Type B pancreatic cell (in vitro differentiated cells): ENCODE measurements around the gene ZBTB20. TPM values are rescaled to one million over a fixed set of nuclear protein-coding genes. Genes with fewer than 3 reads are reported as not detected.

ENCODE experiments used
- DNase-seq: peaks from one replicate; pipeline ENCODE4 v3.0.0; 2021; ENCODE audit warnings: mixed read lengths; ENCODE audit not compliant: unreplicated experiment; ENCODE audit errors: extremely low spot score
- H3K27ac Mint-ChIP-seq: 2 replicates; pipeline ENCODE4 v1.8.0; 2021; ENCODE audit warnings: mild to moderate bottlenecking, mixed read lengths
- H3K27me3 Mint-ChIP-seq: 2 replicates; pipeline ENCODE4 v1.8.0; 2021; ENCODE audit warnings: mixed read lengths
- H3K36me3 Mint-ChIP-seq: 2 replicates; pipeline ENCODE4 v1.8.0; 2021; ENCODE audit warnings: mixed read lengths
- H3K4me1 Mint-ChIP-seq: one replicate; pipeline ENCODE4 v1.8.0; 2021; ENCODE audit warnings: mixed read lengths; ENCODE audit not compliant: unreplicated experiment
- H3K4me3 Mint-ChIP-seq: 2 replicates; pipeline ENCODE4 v1.8.0; 2021; ENCODE audit warnings: mild to moderate bottlenecking, mixed read lengths
- H3K9me3 Mint-ChIP-seq: 2 replicates; pipeline ENCODE4 v1.8.0; 2021; ENCODE audit warnings: mixed read lengths
- total RNA-seq: library from RNA; stranded (reverse); gene quantifications from 2 replicates; pipeline ENCODE4 v1.2.1, GENCODE V29; 2021; ENCODE audit warnings: low replicate concordance
- TF ChIP-seq, protein P1 (sequence below): fragments of 200-600 bp; sonication (generic); conservative IDR thresholded peaks from 2 replicates; pipeline ENCODE4 v1.5.0; 2021; ENCODE audit warnings: antibody characterized with exemption, mild to moderate bottlenecking

Gene ZBTB20
- total RNA-seq, 1 donor from 2014 or later = 14.4 TPM

DNA sequence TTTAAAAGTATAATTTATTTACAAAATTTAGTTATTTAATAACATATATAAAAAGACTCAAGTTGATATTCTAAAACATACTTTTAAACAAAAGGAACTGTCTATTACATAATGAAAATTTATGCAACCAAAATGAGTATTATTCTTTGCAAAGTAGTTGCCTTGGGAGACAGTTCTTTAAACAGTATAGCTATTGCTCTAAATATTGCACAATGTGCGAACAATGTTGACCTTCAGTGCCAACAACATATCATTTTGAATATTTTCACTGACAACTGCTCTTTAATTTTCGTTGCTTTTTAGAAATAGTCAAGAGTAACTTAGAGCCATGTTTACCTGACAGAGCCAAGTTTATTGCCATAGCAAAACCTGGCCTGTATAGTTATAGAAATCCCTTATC, 124.9 kb downstream of the ZBTB20 start:
- Mint-ChIP-seq H3K27ac (no peak overlapping the region), H3K27me3 (no peaks in the 10 kb centered on the region), H3K36me3 (no peaks in the 10 kb centered on the region), H3K9me3 (no peaks in the 10 kb centered on the region), H3K4me1 (peaks cover 5% of the 10 kb centered on the region), H3K4me3 (no peak overlapping the region)
- TF ChIP-seq, protein P1, sequence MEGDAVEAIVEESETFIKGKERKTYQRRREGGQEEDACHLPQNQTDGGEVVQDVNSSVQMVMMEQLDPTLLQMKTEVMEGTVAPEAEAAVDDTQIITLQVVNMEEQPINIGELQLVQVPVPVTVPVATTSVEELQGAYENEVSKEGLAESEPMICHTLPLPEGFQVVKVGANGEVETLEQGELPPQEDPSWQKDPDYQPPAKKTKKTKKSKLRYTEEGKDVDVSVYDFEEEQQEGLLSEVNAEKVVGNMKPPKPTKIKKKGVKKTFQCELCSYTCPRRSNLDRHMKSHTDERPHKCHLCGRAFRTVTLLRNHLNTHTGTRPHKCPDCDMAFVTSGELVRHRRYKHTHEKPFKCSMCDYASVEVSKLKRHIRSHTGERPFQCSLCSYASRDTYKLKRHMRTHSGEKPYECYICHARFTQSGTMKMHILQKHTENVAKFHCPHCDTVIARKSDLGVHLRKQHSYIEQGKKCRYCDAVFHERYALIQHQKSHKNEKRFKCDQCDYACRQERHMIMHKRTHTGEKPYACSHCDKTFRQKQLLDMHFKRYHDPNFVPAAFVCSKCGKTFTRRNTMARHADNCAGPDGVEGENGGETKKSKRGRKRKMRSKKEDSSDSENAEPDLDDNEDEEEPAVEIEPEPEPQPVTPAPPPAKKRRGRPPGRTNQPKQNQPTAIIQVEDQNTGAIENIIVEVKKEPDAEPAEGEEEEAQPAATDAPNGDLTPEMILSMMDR = no peak
- DNase-seq = no peak

DNA sequence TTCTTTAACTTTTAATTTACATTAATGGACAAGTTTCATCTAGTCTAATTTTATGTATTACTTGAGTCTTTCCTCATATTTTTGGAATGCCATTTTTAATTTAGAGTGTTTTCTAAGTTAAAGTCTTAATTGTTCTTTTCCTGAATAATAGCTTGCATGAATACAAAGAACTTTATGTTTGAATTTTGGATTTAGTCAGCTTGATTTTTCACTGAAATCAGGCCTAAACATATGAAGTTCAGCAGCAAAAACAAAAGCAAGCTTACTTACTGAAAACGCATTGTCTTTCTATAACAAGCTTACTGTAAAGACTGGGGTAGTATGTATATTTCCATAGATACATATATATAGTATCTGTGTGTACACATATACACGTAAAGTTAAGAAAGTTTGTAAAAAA, 126.0 kb downstream of the ZBTB20 start:
- DNase-seq = no peak
- Mint-ChIP-seq H3K36me3 (peaks cover 3% of the 10 kb centered on the region), H3K27me3 (no peaks in the 10 kb centered on the region), H3K9me3 (no peaks in the 10 kb centered on the region), H3K4me1 (peaks cover 5% of the 10 kb centered on the region), H3K4me3 (no peak overlapping the region), H3K27ac (no peak overlapping the region)
- TF ChIP-seq, protein P1 = no peak

DNA sequence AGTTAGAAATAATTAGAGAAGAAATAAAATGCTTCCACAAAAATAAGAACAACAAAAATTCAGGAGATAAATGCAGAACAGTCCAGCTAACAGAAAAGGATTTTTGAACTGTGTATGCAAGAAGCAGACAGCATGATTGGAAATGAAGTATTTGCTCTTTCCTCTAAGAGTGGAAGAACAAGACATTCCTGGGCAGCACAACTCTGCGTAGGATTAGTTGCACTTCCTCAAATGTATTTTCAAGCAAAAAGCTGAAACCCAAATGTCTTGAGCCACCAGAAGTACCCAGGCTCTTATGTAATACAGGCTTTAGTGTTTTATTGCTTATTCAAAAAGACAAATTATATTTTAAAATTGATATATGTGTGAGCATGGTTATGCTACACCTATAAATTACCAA, 127.2 kb downstream of the ZBTB20 start:
- DNase-seq = no peak
- Mint-ChIP-seq H3K27me3 (no peaks in the 10 kb centered on the region), H3K27ac (no peak overlapping the region), H3K36me3 (peaks cover 3% of the 10 kb centered on the region), H3K4me1 (peaks cover 5% of the 10 kb centered on the region), H3K9me3 (peaks cover 4% of the 10 kb centered on the region), H3K4me3 (no peak overlapping the region)
- TF ChIP-seq, protein P1 = no peak

GRCh38 chr3:115018694-115019093, 128.4 kb downstream of the ZBTB20 start:
- DNase-seq = no peak
- TF ChIP-seq, protein P1 = no peak
- Mint-ChIP-seq H3K36me3 (peaks cover 3% of the 10 kb centered on the region), H3K27ac (no peak overlapping the region), H3K4me1 (peaks cover 5% of the 10 kb centered on the region), H3K27me3 (no peaks in the 10 kb centered on the region), H3K9me3 (peaks cover 4% of the 10 kb centered on the region), H3K4me3 (no peak overlapping the region)

DNA sequence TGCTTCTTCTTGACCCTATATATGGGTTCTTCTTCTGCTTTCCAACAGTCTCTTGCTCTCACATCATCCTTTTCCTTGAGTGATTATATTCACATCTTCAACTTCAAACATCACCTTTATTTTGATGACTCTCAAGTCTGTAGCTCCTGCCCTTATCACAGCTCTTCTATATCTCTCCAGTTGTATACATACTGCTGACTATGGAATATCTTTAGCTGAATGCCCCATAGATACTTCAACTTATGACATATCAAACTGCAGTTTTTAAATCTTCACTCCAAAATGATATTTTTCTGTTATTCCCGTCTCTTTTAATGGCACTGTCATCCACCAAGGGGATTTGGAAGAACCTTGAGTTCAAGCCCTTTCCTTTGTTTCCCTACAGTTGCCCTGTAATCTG, 139.1 kb downstream of the ZBTB20 start:
- no peak for DNase-seq
- TF ChIP-seq, protein P1 = no peak
- Mint-ChIP-seq H3K36me3 (no peaks in the 10 kb centered on the region), H3K27ac (no peak overlapping the region), H3K27me3 (no peaks in the 10 kb centered on the region), H3K4me1 (no peaks in the 10 kb centered on the region), H3K4me3 (no peak overlapping the region), H3K9me3 (peaks cover 6% of the 10 kb centered on the region)
